Dermis microvascular lymphatic vessel endothelial cell (primary cell): ENCODE measurements around the gene NCAPG2. TPM values are rescaled to one million over a fixed set of nuclear protein-coding genes. Genes with fewer than 3 reads are reported as not detected.

Experiments used
- DNase-seq, 2 donors: peaks; one replicate each; pipeline versions ENCODE4 v3.0.0 to v3.0.0-alpha.2; 2010; ENCODE audit warnings: low read depth in 2 of 2
- total RNA-seq: library from RNA; depleted of rRNA; stranded (reverse); fragments of >200 nt; gene quantifications from 2 replicates; pipeline ENCODE4 v1.2.1, GENCODE V29; 2014

Gene NCAPG2
- total RNA-seq, 1 donor from 2014 or later: 16.8 TPM

DNA sequence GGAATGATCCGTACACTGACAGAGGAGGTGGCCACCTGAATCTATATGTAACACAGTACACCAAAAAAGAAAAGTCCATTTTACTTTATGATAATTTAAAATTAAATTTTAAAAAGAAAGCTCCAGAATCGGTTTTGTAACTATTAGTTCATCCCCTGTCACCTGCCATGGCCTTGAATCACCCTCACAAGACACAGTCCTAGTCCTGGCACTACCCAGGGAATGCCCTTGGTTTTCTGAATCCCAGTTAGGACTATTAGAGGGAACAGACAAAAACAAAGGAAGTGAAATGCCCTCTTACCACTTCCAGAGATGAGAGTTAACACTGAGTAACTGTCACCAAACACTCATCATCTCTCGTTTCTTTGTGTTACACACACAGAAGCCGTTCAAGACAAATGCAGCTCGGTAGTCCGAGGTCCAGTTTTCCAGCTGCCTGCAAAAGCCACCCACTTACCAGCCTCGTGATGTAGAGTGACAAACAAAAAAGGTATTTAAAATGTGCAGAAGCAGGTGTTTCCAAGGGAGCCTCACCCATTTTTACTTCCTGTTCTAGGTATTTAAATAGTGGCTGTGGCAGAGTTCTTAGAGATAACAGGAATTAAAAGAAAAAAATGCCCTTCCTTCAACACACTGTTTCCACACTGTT lies 123.0 kb downstream of the NCAPG2 start:
- no peak for DNase-seq

Other genes with a start within 250 kb of the NCAPG2 start
- 2.4 and 3.4 TPM in 2 replicates for gene PTPRN2, start 117.0 kb downstream of the NCAPG2 start, total RNA-seq
- 40.3 and 43.5 TPM in 2 replicates for gene ESYT2, start 124.7 kb upstream of the NCAPG2 start, total RNA-seq
- 3.3 and 3.5 TPM in 2 replicates for gene DYNC2I1, start 151.8 kb upstream of the NCAPG2 start, total RNA-seq